CD4-positive, alpha-beta T cell (primary cell): ENCODE results near the gene CD6. TPM values are rescaled to one million over a fixed set of nuclear protein-coding genes. Genes with fewer than 3 reads are reported as not detected.

Experiments
- ATAC-seq: fragments of 200-7000 bp; cut with Tn5 transposase; one replicate; pipeline ENCODE4 v1.10.0; 2022; ENCODE audit warnings: mild to moderate bottlenecking; ENCODE audit not compliant: poor library complexity
- CTCF ChIA-PET: fragments of 350-600 bp; sonication (Branson Sonifier 250); formaldehyde crosslinking; loops from one replicate; lab custom pipeline; 2021; ENCODE audit warnings: antibody characterized with exemption, inconsistent platforms; lab: Charles Lee
- POLR2A ChIA-PET: fragments of 350-600 bp; sonication (Branson Sonifier 250); formaldehyde crosslinking; loops from one replicate; lab custom pipeline; 2021; ENCODE audit warnings: antibody characterized with exemption, inconsistent platforms; lab: Charles Lee
- DNase-seq, 14 experiments: peaks; one replicate each; pipeline ENCODE4 v3.0.0-alpha.2; 2013 to 2020; ENCODE audit warnings: mixed read lengths in 2 of 14
- H3K27ac ChIP-seq, 2 donors: one replicate each; pipeline versions ENCODE4 v1.5.1 to v1.7.0; 2013; ENCODE audit warnings: low read length in 2 of 2, low read depth in 1 of 2, mild to moderate bottlenecking in 1 of 2
- H3K27me3 ChIP-seq, 2 experiments: 1 replicate in 1 of 2; 2 replicates in 1 of 2; pipeline versions ENCODE4 v1.6.1 to v1.7.0; 2013; ENCODE audit warnings: low read length in 2 of 2, control low read depth in 1 of 2, mild to moderate bottlenecking in 1 of 2, moderate library complexity in 1 of 2; ENCODE audit not compliant: insufficient read depth in 2 of 2, control insufficient read depth in 1 of 2
- H3K36me3 ChIP-seq: one replicate; pipeline ENCODE4 v1.6.1; 2013; ENCODE audit warnings: low read length, control low read depth; ENCODE audit not compliant: insufficient read depth
- H3K4me1 ChIP-seq: one replicate; pipeline ENCODE4 v1.6.1; 2013; ENCODE audit warnings: low read length, control low read depth; ENCODE audit not compliant: insufficient read depth
- H3K4me3 ChIP-seq: one replicate; pipeline ENCODE4 v1.5.1; 2013; ENCODE audit warnings: mild to moderate bottlenecking, low read length, moderate library complexity
- H3K9me3 ChIP-seq, 2 experiments: 1 replicate in 1 of 2; 2 replicates in 1 of 2; pipeline versions ENCODE4 v1.6.1 to v1.7.0; 2013; ENCODE audit warnings: low read length in 2 of 2, mild to moderate bottlenecking in 2 of 2, control low read depth in 1 of 2, moderate library complexity in 1 of 2; ENCODE audit not compliant: control insufficient read depth in 1 of 2, insufficient read depth in 1 of 2
- H3K27ac Mint-ChIP-seq: one replicate; pipeline ENCODE4 v1.8.0; 2020; ENCODE audit warnings: mixed read lengths
- H3K27me3 Mint-ChIP-seq: one replicate; pipeline ENCODE4 v1.8.0; 2021; ENCODE audit warnings: mixed read lengths
- H3K36me3 Mint-ChIP-seq: one replicate; pipeline ENCODE4 v1.8.0; 2021; ENCODE audit warnings: low read depth, mixed read lengths
- H3K4me1 Mint-ChIP-seq: one replicate; pipeline ENCODE4 v1.8.0; 2021; ENCODE audit warnings: low read depth, mixed read lengths
- H3K4me3 Mint-ChIP-seq: one replicate; pipeline ENCODE4 v1.8.0; 2020; ENCODE audit warnings: mild to moderate bottlenecking, mixed read lengths
- H3K9me3 Mint-ChIP-seq: one replicate; pipeline ENCODE4 v1.8.0; 2020; ENCODE audit warnings: mixed read lengths
- intact Hi-C, 2 experiments: fragments of 100-400 bp; cut with DNase I in 1 of 2; cut with micrococcal nuclease in 1 of 2; formaldehyde crosslinking; loops; one replicate each; pipeline versions ENCODE4 v1.15.1 to v1.9.0; 2023 to 2025; cut with DNase I, micrococcal nuclease
- total RNA-seq, 174 experiments: library from RNA in 2 of 174; stranded (reverse) in 2 of 174; gene quantifications; one replicate each; pipeline ENCODE4 v1.2.3 and lab custom pipeline; 2021 to 2026
- TF ChIP-seq, protein P1 (sequence below): fragments of 200-600 bp; IDR thresholded peaks from one replicate; pipeline ENCODE4 v1.8.0; 2022; ENCODE audit warnings: antibody characterized with exemption, mild to moderate bottlenecking

Gene CD6
- total RNA-seq, 2 experiments from 2014 or later, result 814 to 827 TPM

DNA sequence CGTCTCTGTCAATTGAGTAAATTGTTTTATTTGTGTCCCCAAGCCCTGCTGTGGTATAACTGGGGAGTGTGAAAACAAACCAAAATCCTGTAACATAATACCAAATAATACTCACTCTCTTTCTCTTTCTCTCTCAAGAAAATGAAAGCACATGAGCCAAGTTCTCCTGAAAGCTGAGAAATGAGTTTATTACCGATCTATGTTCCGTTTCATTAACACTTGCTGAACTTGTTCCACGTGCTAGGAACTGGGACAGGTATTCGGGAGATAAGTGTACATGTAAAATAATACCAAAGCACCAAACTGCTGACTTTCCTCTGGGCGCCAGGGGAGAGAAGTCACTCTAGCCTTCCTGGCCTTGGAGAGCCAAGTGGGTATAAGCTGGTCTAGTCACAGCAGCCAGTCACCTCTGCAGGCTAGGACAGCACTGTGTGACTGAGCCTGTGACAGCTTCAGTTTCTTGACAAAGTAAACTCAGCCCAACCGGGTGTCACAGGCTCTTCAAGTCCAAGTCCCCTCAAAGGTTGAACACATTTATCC is 23.1 kb downstream of the CD6 start:
- Mint-ChIP-seq H3K4me3 (peak overlapping the region; percentile 62), H3K27me3 (no peaks in the 10 kb centered on the region), H3K36me3 (peaks cover 84% of the 10 kb centered on the region), H3K27ac (peak overlapping the region; percentile 87), H3K9me3 (no peaks in the 10 kb centered on the region), H3K4me1 (peaks cover 83% of the 10 kb centered on the region)
- DNase-seq, result peak in 4 of 14 experiments; percentile 27 to 52 (median 42)
- peak; percentile 53 for ATAC-seq
- no peaks in the 10 kb centered on the region for H3K9me3 ChIP-seq
- POLR2A ChIA-PET, result interaction anchor here (0.7 to 3.1 kb wide), 15 partner anchors 9 to 132 kb away, joined by 3 to 11 read pairs (median 4); partner anchors contain the start of gene CD5
- peak overlapping the region; percentile 1 for H3K4me3 ChIP-seq
- CTCF ChIA-PET, result interaction anchor here (1.4 to 2.3 kb wide), 3 partner anchors 11 to 24 kb away, joined by 3 to 16 read pairs (median 4); partner anchors contain the start of gene CD6
- peaks cover 77% of the 10 kb centered on the region for H3K36me3 ChIP-seq
- no peaks in the 10 kb centered on the region for H3K27me3 ChIP-seq
- intact Hi-C loops, result no loop called here
- peak overlapping the region in 1 of 2 donors; percentile 11 for H3K27ac ChIP-seq
- peaks cover 85% of the 10 kb centered on the region for H3K4me1 ChIP-seq
- TF ChIP-seq, protein P1, sequence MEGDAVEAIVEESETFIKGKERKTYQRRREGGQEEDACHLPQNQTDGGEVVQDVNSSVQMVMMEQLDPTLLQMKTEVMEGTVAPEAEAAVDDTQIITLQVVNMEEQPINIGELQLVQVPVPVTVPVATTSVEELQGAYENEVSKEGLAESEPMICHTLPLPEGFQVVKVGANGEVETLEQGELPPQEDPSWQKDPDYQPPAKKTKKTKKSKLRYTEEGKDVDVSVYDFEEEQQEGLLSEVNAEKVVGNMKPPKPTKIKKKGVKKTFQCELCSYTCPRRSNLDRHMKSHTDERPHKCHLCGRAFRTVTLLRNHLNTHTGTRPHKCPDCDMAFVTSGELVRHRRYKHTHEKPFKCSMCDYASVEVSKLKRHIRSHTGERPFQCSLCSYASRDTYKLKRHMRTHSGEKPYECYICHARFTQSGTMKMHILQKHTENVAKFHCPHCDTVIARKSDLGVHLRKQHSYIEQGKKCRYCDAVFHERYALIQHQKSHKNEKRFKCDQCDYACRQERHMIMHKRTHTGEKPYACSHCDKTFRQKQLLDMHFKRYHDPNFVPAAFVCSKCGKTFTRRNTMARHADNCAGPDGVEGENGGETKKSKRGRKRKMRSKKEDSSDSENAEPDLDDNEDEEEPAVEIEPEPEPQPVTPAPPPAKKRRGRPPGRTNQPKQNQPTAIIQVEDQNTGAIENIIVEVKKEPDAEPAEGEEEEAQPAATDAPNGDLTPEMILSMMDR, result no peak

DNA sequence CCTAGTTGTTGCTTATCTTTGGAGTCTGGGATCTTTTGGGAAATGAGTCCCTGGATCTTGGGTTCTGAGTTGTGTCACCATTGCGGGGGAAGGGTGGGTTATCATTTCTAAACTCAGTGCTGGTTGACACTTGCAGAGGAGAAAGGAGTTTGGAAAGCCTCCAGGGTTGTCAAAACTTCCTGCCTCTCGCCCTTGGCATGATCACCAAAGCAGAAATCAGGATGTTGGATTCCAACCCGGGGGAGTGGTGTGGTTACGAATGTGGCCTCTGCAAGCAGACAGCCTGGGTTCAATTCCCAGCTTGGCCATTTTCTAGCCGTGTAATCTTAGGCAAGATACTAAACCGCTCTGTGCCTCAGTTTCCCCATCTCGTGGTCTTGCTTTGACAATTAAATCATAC is 24.3 kb downstream of the CD6 start:
- Mint-ChIP-seq H3K4me1 (peaks cover 82% of the 10 kb centered on the region), H3K27ac (peak overlapping the region; percentile 87), H3K27me3 (no peaks in the 10 kb centered on the region), H3K36me3 (peaks cover 85% of the 10 kb centered on the region), H3K4me3 (peak overlapping the region; percentile 62), H3K9me3 (no peaks in the 10 kb centered on the region)
- Histone ChIP-seq H3K4me3 (no peak overlapping the region), H3K27ac (peak overlapping the region in 1 of 2 donors; percentile 24), H3K9me3 (no peaks in the 10 kb centered on the region), H3K4me1 (peaks cover 91% of the 10 kb centered on the region), H3K36me3 (peaks cover 79% of the 10 kb centered on the region), H3K27me3 (no peaks in the 10 kb centered on the region)
- ATAC-seq, result no peak
- DNase-seq, result no peak
- ChIA-PET CTCF (interaction anchor here (1.8 kb wide), 1 partner anchor 11 kb away, joined by 4 read pairs; no protein-coding TSS in a partner anchor), POLR2A (interaction anchor here (0.6 to 4.3 kb wide), 3 partner anchors 10 to 47 kb away, joined by 3 to 29 read pairs (median 5); no protein-coding TSS in a partner anchor)
- intact Hi-C loops, result no loop called here
- TF ChIP-seq, protein P1, result no peak

DNA sequence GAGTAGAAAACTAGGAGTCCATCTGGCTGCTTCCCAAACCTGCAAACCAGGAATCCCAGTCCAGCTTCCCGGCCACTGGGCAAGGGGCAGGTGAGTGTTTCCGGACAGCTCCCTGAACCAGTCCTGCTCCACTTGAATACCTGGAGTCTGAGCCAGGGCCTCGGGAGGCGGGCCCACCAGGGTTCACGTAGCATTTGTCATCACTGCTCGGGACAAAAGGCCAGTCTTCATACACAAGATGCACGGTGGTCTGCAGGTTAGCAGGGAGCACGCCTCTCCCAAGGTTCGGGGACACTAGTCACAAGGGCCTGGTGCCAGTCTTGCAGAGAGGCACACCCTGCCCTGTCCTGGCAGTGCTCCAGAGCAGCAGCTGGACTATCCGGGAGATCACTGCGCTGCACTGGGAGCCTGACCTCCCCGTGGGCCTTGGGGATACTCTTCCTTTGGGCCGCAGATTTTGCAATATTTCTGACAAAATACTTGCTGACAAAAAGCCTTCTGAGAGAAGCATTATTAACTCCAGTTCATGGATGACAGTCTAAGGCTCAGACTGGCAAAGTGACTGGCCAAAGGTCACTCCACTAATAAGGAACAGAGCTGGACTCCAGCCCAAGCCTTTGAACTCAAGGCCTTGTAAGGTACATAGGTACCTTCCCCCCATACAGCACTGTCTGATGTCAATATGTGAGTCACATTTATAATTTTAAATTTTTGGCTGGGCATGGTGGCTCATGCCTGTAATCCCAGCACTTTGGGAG is 25.1 kb downstream of the CD6 start:
- Histone ChIP-seq H3K9me3 (no peaks in the 10 kb centered on the region), H3K4me3 (no peak overlapping the region), H3K36me3 (peaks cover 79% of the 10 kb centered on the region), H3K27me3 (no peaks in the 10 kb centered on the region), H3K4me1 (peaks cover 87% of the 10 kb centered on the region), H3K27ac (no peak overlapping the region)
- peaks cover 86% of the 10 kb centered on the region for H3K36me3 Mint-ChIP-seq
- H3K27me3 Mint-ChIP-seq, result no peaks in the 10 kb centered on the region
- ChIA-PET POLR2A (interaction anchor here (0.6 to 4.3 kb wide), 4 partner anchors 10 to 116 kb away, joined by 3 to 29 read pairs (median 8); no protein-coding TSS in a partner anchor), CTCF (interaction anchor here (2.3 kb wide), 1 partner anchor 27 kb away, joined by 7 read pairs; no protein-coding TSS in a partner anchor)
- H3K4me3 Mint-ChIP-seq, result peak overlapping the region; percentile 38
- DNase-seq (peak in 1 of 14 experiments; percentile 16), ATAC-seq (no peak)
- peaks cover 83% of the 10 kb centered on the region for H3K4me1 Mint-ChIP-seq
- H3K9me3 Mint-ChIP-seq, result no peaks in the 10 kb centered on the region
- peak overlapping the region; percentile 87 for H3K27ac Mint-ChIP-seq
- intact Hi-C loops, result no loop called here
- TF ChIP-seq, protein P1, result no peak
